ENCODE results near the gene CHST4.

DNA sequence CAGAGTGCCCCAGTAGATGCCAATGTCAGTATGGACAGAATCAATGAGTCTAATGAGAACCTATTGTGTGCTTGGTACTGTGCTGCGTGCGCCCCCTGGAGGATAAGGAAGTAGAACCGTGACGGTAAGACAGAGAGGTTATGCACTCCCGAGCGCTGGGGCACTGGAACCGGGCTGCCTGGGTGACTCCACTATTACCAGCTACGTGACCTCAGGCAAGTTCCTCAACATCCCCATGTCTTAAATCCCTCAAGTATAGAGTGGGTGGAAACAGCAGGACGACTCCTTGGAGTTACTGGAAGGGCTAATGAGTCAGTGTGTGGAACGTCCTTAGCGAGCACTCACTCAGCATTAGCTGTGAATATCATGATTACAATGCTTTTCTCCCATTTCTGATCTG, 16.2 kb downstream of the CHST4 start:
- TF ChIP-seq, protein P1, sequence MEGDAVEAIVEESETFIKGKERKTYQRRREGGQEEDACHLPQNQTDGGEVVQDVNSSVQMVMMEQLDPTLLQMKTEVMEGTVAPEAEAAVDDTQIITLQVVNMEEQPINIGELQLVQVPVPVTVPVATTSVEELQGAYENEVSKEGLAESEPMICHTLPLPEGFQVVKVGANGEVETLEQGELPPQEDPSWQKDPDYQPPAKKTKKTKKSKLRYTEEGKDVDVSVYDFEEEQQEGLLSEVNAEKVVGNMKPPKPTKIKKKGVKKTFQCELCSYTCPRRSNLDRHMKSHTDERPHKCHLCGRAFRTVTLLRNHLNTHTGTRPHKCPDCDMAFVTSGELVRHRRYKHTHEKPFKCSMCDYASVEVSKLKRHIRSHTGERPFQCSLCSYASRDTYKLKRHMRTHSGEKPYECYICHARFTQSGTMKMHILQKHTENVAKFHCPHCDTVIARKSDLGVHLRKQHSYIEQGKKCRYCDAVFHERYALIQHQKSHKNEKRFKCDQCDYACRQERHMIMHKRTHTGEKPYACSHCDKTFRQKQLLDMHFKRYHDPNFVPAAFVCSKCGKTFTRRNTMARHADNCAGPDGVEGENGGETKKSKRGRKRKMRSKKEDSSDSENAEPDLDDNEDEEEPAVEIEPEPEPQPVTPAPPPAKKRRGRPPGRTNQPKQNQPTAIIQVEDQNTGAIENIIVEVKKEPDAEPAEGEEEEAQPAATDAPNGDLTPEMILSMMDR (IDR thresholded peaks at IDR 0.05) = no peak
- TF ChIP-seq POLR2AphosphoS5 (IDR thresholded peaks at IDR 0.05; ENCODE audit: insufficient read depth in 1 of 2, low read depth in 1 of 2) = no peak

Measured in vagina (tissue), 2 donors.